ENCODE data around the gene GPATCH8. TPM values are rescaled to one million over a fixed set of nuclear protein-coding genes. Genes with fewer than 3 reads are reported as not detected.

Gene GPATCH8
- total RNA-seq, 1 donor from 2014 or later = 49.6 TPM

DNA sequence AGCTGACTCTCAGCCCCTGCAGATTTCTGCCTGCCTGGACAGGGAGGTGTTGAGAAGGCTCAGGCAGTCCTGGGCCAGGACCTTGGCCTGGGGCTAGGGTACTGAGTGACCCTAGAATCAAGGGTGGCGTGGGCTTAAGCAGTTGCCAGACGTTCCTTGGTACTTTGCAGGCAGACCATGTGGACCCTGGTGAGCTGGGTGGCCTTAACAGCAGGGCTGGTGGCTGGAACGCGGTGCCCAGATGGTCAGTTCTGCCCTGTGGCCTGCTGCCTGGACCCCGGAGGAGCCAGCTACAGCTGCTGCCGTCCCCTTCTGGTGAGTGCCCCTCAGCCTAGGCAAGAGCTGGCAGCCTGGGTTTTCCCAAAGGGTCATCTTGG, 154.2 kb downstream of the GPATCH8 start:
- peaks cover 5% of the 10 kb centered on the region for H3K27me3 Mint-ChIP-seq (ENCODE audit: low read depth)
- H3K9me3 Mint-ChIP-seq = no peaks in the 10 kb centered on the region
- no peak overlapping the region for H3K27ac Mint-ChIP-seq
- peaks cover 12% of the 10 kb centered on the region for H3K4me1 Mint-ChIP-seq (ENCODE audit: low read depth)
- intact Hi-C loops (cut with micrococcal nuclease) = no loop called here
- peaks cover 7% of the 10 kb centered on the region for H3K36me3 Mint-ChIP-seq (ENCODE audit: low read depth)
- no peak for DNase-seq (ENCODE audit: low spot score)
- no peak overlapping the region for H3K4me3 Mint-ChIP-seq (ENCODE audit: low read depth)

DNA sequence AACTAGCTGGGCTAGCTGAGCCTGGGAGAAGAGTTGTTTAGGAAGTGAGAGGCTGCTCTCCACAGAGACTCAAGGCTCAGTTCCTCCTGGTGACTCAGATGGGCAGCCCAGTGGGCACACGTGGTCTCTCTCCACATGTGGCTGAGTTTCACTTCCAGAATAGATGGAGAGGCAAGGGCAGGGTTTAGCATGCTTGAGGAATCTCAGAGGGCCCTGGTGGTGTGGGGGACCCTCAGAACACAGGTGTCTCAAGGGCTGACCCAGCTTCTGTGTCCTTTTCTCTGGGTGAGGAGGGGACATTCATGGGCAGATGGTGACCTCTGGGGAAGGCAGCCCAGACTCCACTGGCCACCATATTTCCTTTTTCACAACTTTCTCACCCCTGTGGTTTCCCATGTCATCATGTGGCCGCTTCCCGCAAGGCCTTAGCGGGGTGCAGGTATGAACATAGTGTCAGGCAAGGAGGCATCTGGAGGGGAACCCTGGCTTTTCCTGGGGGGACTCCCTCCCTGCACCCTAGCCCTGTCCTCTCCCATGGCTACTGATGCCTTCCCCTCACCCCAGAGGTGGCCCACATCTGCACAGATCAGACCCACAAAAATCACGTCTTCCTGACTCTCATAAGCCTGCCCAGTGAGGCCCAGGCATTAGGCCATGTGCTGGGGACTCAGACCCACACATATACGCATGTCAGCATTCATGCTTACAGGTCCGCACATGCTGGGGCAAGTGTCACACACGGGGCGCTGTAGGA, 154.8 kb downstream of the GPATCH8 start:
- Mint-ChIP-seq H3K36me3 (ENCODE audit: low read depth) (peaks cover 7% of the 10 kb centered on the region), H3K27me3 (ENCODE audit: low read depth) (peaks cover 11% of the 10 kb centered on the region), H3K9me3 (no peaks in the 10 kb centered on the region), H3K4me3 (ENCODE audit: low read depth) (no peak overlapping the region), H3K27ac (no peak overlapping the region), H3K4me1 (ENCODE audit: low read depth) (peaks cover 12% of the 10 kb centered on the region)
- no peak for DNase-seq (ENCODE audit: low spot score)
- intact Hi-C loops (cut with micrococcal nuclease) = no loop called here

Other genes starting within 250 kb of the GPATCH8 start
- not detected in 2 replicates for gene SLC4A1, start 235.3 kb downstream of the GPATCH8 start, total RNA-seq
- gene RUNDC3A, start 194.8 kb downstream of the GPATCH8 start, total RNA-seq = 0.16 and 0.18 TPM in 2 replicates
- gene SLC25A39, start 178.6 kb downstream of the GPATCH8 start, total RNA-seq = 132 and 141 TPM in 2 replicates
- gene GRN, start 158.1 kb downstream of the GPATCH8 start, total RNA-seq = 37.8 and 41.4 TPM in 2 replicates
- gene FAM171A2, start 139.6 kb downstream of the GPATCH8 start, total RNA-seq = 0.32 and 1.0 TPM in 2 replicates
- gene ITGA2B, start 113.8 kb downstream of the GPATCH8 start, total RNA-seq = 1.5 and 2.7 TPM in 2 replicates
- gene FZD2, start 54.1 kb upstream of the GPATCH8 start, total RNA-seq = 0.53 and 0.57 TPM in 2 replicates
- 0.37 and 1.3 TPM in 2 replicates for gene MEIOC, start 153.1 kb upstream of the GPATCH8 start, total RNA-seq
- gene CCDC43, start 186.4 kb upstream of the GPATCH8 start, total RNA-seq = 39.7 and 40.9 TPM in 2 replicates
- gene DBF4B, start 205.3 kb upstream of the GPATCH8 start, total RNA-seq = 22.8 and 24.4 TPM in 2 replicates